ENCODE results near the gene EPHB3.

Gene EPHB3

DNA sequence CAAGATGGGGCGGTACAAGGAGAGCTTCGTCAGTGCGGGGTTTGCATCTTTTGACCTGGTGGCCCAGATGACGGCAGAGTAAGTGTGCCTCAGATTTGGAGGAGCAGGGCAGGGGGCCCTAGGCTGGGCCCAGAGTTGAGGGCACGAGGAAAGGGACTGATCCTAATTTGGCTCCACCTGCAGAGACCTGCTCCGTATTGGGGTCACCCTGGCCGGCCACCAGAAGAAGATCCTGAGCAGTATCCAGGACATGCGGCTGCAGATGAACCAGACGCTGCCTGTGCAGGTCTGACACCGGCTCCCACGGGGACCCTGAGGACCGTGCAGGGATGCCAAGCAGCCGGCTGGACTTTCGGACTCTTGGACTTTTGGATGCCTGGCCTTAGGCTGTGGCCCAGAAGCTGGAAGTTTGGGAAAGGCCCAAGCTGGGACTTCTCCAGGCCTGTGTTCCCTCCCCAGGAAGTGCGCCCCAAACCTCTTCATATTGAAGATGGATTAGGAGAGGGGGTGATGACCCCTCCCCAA lies 19.8 kb downstream of the EPHB3 start:
- DNase-seq (ENCODE audit: low read depth): no peak

DNA sequence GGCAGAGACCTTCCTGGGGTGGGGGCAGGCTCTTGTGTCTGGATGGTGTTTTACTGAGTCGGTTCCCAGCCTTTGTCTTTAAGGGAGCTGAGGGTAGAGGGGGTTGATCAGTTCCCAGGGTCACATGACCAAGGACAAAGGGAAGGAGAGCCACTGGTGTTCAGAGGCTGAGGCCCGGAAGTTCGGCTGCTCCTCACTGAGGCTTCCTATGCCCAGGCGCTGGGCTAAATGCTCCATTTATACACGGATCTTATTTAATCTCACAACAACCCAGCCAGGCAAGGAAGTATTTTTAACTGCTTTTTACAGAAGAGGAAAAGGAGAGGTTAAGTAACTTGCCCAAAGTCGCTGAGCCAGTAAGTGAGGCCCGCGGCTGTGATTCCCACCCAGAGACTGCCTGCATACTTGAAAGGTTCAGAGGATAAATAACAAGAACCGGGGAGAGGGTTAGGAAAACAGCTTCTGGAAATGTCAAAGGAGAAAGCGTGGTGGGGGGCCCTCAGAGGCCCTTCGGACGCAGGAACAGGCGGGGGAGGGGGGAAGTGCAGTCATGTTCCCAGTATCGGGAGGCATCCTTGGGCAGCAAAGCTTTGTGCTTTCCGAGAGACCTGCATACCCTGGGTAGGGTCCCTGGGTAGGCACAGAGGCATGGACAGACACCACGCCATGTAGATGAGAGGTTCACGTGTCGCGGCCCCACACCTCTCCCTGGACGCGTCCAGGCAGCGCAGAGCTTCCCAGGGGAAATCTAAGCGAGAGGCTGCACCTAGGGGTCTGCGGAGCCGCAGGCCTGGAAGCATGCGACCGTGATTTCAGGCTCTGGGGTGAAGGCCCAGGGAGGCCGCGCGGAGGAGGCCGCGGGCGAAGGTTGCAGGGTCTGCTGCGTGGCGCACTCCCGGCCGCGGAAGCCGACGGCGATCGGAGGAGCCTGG lies 21.3 kb downstream of the EPHB3 start:
- DNase-seq (ENCODE audit: low read depth): no peak

DNA sequence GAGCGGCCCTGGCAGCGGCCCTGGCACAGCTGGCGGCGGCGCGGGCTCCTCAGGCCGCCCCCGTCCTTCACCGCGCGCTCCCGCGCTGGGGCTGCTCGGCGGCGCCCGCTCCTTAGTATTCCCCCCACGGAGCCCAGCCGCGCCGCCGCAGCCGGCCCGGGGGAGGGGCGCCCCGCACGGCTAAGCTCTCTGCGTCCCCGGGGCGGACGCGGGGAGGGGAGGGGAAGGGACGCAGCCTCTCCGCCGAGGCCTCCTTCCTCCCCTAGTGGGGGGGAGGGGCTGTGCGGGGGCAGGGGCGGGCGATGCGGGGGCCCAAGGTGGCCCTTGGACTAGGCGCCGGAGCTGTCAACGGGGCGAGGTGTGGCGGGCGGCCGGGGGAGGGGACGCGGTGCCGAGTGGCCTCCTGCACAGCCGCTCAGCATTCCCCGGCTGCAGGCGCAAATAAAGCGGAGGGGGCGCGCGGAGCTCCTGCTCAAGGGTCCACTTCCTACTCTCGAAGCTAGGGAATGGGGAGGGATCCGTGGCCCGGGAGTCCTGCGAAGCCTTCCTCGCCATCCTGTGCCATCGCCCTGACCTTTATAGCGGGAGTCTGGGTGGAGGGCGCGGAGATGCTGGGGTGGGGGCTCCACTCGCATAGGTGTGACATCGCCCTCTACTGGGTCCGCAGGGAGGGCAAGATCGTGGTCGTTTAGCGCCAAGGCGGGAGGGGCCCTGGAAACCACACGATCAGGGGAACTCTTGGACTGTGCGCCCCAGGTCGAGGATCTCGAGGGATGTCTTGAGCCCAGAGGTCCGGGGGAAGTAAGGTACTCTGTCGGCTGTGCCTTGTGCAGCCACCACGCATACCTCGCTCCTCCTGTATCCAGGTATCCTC lies 22.2 kb downstream of the EPHB3 start:
- no peak for DNase-seq (ENCODE audit: low read depth)

DNA sequence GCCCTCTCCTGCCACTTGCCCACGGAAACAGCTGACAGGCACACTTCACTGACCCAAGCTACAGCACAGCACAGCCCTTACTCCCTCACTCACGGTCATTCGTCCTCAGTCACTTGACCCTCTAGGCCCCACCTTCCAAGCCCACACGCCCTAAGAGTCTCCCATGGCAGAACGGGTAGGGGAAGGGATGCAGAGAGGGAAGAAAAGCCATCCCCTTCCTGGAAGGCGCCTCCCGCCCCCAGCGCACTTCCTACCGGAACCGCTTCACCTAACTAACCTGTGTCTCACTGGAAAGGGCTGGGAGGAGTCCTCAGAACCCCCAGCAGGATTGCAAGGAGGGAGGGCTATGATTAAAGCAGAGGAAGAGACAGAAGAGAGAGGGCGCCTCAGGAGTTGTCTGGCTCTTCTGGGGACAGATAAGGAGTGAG lies 22.9 kb downstream of the EPHB3 start:
- no peak for DNase-seq (ENCODE audit: low read depth)

DNA sequence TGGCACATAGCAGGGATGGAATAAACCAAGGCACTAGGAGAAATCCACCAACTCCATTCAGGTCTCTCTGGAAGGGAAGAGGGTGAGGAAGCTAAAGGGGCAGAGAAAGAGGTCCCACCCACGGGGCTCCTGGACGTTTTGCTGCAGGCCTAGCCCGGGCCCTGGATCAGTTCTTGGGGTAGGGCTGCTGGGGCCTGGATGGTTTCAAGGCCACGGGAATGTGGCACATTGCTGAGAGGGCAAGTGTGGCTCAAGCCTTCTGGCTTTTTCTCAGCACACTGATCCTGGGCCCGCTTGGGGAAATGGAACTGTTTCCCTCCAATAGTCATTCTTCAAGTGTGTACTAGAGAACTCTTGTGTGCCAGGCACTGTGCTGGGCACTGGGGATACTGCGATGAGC lies 24.0 kb downstream of the EPHB3 start:
- DNase-seq (ENCODE audit: low read depth): no peak

DNA sequence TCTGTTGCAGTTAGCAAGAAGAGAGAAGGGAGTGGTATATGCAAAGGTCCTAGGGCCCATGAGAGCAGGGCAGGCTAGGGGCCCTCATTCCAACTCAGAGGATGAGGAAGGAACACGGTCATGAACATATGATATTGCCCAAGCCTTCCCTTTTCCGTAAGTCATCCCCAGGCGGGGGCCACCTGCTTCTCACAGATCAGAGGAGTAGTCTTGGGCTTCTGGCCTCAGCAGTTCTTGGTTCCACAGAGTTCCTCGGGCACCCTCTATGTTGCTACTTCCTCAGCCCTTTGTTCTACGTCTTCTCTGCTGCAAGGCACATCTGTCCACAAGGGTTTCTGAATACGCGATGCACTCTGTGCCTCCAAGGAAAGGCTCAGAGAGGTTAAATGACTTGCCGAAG lies 25.3 kb downstream of the EPHB3 start:
- no peak for DNase-seq (ENCODE audit: low read depth)

DNA sequence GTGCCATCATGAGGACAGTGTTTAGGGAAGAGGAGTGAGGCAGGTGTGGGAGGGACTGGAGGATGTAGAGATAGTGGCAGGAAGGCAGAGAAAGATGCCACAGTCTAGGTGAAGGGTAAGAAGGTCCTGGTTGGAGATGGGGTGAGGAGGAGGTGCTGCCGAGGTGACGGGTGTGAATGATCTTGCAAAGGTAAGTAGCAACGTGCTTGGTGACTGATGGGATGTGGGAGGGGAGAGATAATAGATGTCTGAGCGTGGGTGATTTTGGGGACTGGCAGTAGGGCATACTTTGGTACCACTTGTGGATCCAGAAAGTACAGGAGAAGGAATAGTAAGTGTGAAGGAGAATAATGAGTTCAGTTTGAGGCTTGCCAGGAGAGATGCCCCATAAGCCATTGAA lies 27.2 kb downstream of the EPHB3 start:
- DNase-seq (ENCODE audit: low read depth): no peak

DNA sequence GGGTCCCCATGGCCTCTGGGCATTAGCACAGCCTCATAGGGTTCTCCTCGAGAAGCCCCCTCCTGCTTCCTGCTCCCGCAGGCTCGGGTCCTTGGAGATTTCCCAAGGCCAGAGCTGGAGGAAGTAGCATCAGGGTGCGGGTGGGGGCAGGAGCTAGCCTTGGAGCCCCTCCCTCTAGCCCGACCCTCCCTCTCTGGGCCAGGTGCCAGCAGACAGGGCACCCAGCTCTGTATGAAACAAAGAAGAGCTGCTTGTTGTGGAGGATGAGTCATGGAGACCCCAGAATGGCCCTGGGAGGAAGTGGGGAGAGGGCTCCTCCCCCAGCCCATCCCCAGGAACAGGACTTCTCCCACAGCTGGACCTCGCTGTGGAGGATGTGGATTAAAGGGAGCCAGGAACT lies 29.2 kb downstream of the EPHB3 start:
- DNase-seq (ENCODE audit: low read depth): no peak

DNA sequence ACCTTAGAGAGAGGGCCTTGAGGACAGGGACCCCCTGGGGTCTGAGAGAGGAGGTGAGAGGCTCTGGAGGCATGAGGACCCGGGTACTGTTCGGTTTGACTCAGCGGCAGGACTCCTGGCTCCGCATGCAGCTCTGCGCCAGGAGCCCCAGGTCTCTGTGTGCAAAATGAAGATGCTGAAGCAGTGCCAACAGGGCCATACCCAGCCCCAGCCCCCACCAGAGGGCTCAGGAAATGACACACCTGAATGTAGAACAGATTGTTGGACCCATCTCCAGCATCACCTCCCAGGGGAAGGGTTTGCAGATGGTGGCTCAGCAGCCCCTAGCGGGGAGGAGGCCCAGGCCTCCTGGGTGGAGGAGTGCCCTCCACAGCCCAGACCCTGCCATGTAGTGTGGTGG lies 30.2 kb downstream of the EPHB3 start:
- no peak for DNase-seq (ENCODE audit: low read depth)

DNA sequence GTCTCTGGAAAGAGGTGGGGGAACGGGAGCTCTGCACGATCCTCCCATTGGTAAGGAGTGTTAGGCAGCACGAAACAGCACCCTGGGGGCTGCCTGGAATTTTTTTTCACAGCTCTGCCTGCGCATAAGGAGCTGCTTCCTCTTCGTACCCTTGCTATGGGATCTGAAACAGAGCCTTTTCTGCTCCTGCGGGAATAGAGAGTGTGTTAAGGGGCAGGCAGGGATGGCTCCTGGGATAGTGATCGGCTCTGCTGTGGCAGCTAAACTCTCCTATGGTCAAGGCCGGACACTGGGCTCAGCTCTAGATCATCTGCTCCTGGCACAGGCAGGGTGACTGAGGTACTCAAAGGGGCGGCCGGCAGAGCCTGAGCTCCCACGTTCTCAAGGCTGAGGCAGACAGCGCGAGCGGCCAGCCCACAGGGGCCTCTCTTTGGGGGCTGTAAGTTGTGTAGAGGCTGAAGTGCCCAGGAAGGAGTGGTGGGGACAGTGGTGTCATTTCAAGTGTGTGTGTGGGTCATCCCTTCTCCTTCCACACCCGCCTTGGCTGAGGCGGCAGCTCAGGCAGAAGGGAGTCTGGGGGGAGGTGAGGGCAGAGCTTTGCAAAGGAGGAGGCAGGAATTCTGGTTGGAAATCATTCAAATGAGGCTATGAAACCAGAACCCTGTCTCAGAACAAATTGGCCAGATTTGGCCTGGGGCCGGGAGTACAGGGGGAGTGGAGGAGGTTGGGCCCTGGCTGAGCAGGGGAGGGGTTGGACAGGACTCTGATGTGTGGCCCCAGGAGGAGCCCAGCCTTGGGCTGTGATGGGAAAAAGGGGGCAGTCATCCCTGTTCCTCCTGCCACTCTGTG lies 31.0 kb downstream of the EPHB3 start:
- no peak for DNase-seq (ENCODE audit: low read depth)

DNA sequence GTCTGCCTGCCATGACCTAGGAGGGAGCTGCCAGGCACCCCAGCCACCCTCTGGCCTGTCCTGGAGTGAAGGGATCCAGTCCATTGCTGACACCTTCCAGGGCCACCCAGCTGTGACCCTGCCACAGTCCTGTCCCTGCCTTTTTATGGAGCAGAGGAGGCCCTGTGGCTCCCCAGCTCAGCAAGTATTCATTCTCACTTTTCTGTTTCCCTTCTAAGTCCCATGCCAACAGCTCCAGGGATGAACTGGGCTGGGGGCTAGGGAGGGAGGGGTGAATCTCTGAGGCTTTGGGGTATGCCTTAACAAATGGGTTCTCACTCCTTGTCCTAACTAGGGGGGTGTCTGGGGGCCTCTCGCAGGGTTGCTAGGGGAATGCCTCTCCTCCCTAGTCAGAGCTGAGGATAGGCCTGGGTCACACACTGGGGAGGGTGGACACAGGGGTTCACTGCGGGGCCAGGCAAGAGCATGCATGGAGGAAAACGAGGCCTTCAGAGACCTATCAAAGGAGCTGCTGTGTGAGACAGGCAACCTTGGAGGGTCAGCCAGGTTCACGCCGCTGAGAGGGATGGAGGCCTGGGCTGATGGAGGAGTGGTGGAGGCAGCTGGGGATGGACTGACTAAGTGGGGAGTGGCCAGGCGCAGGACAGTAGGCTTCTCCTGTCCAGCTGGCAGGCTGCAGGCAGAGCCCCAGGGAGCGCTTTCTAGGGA lies 31.8 kb downstream of the EPHB3 start:
- no peak for DNase-seq (ENCODE audit: low read depth)

DNA sequence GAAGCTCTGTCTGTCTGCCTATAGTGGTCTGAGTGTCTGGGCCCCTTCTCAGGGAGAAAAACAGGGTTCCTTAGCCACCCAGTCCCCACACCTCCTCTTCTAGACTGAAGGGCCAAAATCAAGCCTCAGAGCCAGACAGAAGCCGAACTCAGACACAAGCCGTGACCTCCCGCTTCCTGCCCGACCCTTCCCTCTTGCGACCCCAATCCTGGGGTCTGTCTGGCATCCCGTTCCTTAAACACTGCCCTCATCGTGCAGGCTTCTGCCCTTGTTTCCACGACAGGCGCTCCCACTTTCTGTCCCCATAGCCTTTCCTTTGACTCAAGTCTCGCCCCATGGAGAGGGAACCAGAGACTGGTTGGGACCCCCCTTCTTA lies 32.3 kb downstream of the EPHB3 start:
- DNase-seq (ENCODE audit: low read depth): no peak

DNA sequence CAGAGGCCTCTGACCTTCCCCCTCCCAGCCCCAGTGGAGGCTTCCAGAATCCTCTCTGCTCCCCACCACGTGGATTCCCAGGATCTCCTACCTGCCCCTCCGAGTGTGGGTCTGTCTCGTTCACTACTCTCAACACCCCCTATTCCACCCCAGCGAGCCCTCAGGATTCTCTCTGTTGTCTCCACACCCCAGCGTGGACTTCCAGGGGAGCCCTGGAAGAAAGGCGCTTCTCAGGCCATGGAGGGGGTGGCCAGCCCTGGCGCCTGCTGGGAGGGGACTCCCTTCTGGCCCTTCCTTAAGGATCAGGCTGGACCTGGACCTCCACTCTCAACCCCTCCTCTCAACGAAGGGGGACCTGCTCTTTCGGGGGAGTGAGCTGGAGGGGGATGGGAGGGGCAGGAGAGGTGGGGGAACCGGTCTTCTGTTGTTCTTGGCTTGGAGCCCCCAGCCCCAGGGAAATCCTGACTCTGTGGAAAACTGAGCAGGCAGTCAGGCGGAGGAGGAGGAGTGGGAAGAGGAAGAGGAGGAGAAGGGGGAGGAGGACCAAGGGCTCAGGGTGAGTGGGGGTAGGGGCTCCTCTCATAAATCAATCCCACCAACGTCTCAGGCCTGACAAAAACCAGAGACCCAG lies 32.9 kb downstream of the EPHB3 start:
- no peak for DNase-seq (ENCODE audit: low read depth)

DNA sequence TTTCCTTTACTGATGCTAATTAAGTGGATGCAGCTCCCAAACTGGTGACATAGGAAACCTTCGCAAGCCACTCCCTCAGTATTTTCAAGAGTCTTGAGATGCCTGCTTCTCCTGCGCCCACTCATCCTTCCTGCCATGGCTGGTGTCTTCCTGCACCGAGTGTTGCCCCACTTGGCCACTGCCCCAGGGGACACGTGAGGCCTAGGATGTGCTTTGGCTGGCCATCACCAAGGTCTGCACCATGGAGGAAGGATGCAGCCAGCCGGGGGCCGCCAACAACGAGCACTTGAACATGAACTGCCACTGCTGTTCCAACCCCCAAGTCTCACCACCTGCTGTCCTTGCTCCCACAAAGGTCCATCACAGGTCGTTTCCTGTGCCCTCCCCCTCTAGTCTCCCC lies 34.1 kb downstream of the EPHB3 start:
- no peak for DNase-seq (ENCODE audit: low read depth)

DNA sequence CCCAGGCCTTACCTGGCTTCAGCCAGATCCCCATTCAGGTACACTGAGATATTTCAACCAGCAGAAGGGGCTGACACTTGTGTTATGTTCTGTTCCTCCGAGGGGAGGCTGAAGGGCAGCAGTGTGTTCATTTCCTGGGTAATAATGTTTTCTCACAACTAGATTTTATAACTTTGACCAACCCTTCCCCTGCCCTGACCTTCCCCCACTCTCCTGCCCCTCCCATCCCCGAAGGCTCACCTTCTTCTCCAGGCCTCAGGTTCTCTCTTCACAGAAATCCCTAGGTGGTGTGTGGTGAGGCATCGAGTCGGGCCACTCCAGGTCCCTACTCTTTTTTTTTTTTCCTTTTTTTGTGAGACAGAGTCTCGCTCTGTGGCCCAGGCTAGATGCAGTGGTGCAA lies 34.6 kb downstream of the EPHB3 start:
- no peak for DNase-seq (ENCODE audit: low read depth)

DNA sequence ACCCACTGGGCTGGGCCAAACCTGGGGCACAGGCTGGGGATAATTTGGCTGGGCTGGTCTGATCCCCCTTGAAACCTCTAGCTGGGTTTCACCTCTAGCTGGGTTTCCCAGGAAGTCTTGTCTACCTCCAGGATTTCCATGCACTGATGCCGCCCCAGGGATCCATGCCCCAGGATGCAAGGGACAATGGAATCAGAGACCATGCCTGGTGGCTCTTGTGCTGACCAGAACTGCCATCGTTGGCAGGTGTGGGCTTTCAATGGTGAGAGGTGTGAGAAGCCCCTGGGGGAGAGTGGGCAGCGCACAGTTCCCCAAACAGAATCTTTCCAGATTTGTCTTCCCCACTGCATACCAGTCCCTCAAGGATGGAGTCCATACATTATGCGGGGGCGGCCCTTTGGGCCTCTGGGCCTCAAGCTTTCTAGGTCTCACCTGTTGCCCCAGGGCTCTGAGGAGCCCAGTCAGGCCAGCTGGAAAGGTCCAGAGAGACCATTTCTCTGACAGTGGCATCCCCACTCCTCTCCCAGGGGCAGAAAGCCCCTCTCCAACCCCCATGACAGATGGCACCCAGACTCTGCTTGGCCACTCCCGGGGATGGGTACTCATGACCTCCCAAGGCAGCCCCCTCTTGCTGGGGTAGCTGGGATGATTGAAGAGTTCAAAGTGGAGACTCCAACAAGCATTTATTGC lies 35.4 kb downstream of the EPHB3 start:
- no peak for DNase-seq (ENCODE audit: low read depth)

DNA sequence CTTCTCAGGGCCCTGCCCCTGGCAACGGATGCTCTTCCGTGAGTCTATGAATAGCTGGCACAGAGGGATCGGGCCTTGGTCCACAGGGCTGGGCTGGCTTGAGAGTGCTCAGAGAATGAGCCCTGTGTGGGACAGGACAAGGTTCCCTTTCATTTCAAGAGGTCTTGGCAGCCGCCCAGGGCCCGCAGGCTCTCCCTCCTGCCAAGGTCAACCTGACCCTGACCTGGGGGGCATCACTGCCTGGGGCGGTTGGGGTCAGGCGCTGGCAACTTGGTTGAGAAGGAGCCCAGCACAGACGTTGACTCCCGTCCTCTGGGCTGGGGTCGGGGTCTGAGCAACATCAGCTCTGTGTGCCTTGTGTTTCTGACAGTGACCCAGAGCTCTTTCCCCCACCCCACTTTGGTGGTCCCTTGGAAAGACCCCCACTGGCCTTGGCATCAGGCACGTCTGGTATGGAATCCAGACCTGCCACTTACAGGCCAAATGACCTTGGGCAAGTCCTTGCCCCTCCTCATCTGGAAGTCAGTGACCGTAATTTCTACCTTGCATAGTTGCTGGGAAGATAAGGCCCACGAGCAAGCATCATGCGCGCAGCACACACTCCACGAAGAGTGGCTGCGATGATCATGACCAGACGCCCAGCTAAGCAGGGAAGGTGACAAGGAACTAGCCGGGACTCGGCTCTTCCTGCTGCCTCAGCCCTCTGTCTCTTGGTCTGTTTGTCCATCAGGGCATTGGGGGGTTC lies 36.4 kb downstream of the EPHB3 start:
- no peak for DNase-seq (ENCODE audit: low read depth)

DNA sequence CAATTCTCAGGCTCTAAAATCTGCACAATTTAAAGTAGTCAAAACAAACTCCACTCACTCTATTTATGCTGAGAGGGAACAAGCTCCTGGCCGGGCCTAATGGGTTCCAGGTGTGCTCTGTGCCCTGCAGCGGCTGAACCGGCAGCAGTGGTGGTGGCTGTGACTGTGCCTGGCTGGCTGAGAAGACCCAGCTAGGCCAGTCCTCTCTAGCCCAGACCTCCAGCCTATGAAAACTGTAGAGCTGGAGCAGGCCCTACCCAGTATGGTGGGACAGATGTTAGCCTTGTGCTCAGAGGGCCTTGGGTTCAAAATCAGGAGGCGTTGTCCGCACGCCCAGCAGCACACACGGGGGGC lies 37.0 kb downstream of the EPHB3 start:
- DNase-seq (ENCODE audit: low read depth): no peak

DNA sequence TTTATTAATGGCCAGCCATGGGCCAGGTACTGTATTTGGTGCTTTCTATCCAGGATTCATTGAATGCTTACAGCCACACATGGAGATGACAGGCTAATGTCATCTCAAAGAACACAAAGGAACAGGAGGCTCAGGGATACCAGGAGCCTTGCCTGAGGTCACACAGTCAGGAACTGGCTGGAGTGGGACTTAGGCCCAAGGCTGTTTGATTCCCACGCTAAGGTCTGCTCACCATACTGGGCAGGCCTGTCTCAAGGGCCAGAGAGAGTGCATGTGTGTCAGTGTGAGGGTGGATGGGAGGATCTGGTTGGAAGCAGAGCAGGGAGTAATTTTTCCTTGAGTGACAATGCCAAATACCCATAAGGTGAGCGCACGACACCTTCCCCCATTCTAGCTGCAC lies 37.6 kb downstream of the EPHB3 start:
- DNase-seq (ENCODE audit: low read depth): no peak

All from T follicular helper cell (primary cell).